ENCODE results near the gene UBE2R2. TPM values are rescaled to one million over a fixed set of nuclear protein-coding genes. Genes with fewer than 3 reads are reported as not detected.

Gene UBE2R2
- total RNA-seq, 3 donors from 2014 or later = 21.2 to 35.0 (median 22.6) TPM

DNA sequence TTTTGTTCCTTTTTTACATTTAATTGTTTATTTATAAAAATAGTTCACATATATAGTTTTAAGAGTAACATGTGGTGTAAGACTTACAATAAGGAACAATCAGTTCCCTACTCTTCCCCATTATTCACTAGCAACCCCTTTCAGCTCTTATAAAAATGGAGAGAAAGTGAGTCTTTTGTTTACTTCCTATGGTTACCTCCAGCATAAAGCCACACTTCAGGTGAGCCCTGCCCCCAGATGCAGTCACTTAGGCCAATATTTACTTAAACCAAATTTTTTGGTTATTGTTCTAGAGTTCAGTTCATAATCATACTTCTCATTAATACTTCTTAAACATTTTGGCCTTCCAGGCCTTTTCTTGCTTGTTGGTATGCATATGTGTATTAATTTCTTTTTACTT, 33.7 kb downstream of the UBE2R2 start:
- H3K4me3 ChIP-seq = no peak overlapping the region
- H3K27ac ChIP-seq = peak overlapping the region; percentile 60 to 71
- intact Hi-C loops (cut with DNase I; ENCODE audit: low total_unique reads) = loop anchor here (5.0 kb wide), 1 partner anchor 33 kb away; the partner anchor contains the start of gene UBE2R2
- H3K36me3 ChIP-seq = no peaks in the 10 kb centered on the region
- H3K4me1 ChIP-seq = peaks cover 0 to 12% of the 10 kb centered on the region in 2 donors
- H3K9me3 ChIP-seq = no peaks in the 10 kb centered on the region
- DNase-seq (ENCODE audit: low spot score in 2 of 2) = peak in 1 of 2 donors; percentile 18
- H3K27me3 ChIP-seq = no peaks in the 10 kb centered on the region
- TF ChIP-seq, protein P1, sequence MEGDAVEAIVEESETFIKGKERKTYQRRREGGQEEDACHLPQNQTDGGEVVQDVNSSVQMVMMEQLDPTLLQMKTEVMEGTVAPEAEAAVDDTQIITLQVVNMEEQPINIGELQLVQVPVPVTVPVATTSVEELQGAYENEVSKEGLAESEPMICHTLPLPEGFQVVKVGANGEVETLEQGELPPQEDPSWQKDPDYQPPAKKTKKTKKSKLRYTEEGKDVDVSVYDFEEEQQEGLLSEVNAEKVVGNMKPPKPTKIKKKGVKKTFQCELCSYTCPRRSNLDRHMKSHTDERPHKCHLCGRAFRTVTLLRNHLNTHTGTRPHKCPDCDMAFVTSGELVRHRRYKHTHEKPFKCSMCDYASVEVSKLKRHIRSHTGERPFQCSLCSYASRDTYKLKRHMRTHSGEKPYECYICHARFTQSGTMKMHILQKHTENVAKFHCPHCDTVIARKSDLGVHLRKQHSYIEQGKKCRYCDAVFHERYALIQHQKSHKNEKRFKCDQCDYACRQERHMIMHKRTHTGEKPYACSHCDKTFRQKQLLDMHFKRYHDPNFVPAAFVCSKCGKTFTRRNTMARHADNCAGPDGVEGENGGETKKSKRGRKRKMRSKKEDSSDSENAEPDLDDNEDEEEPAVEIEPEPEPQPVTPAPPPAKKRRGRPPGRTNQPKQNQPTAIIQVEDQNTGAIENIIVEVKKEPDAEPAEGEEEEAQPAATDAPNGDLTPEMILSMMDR (IDR thresholded peaks at IDR 0.05) = no peak
- TF ChIP-seq POLR2AphosphoS5 (IDR thresholded peaks at IDR 0.05) (no peak), POLR2A (IDR thresholded peaks at IDR 0.05) (no peak)

DNA sequence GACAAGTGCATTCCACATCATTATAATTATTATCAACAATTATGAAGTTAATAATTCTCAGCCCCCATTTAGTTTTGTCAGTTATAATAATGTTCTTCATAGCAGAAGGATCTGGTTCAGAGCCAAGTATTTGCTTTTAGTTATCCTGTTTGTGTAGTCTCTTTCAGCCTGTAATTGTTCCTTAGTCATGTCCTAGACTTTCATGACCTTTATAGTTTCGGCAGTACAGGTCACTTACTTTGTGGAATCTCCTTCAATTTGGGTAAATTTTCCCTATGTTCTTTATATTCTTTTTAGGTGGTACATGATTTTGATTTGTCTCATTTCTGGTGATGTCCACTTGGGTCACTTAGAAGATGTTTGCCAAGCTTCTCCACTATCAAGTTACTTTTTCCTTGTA, 34.3 kb downstream of the UBE2R2 start:
- H3K4me3 ChIP-seq = no peak overlapping the region
- TF ChIP-seq POLR2AphosphoS5 (IDR thresholded peaks at IDR 0.05) (no peak), POLR2A (IDR thresholded peaks at IDR 0.05) (no peak)
- TF ChIP-seq, protein P1 (IDR thresholded peaks at IDR 0.05) = no peak
- H3K4me1 ChIP-seq = peaks cover 0 to 12% of the 10 kb centered on the region in 2 donors
- H3K9me3 ChIP-seq = no peaks in the 10 kb centered on the region
- intact Hi-C loops (cut with DNase I; ENCODE audit: low total_unique reads) = loop anchor here (5.0 kb wide), 1 partner anchor 34 kb away; the partner anchor contains the start of gene UBE2R2
- no peaks in the 10 kb centered on the region for H3K36me3 ChIP-seq
- no peak for DNase-seq (ENCODE audit: low spot score in 2 of 2)
- no peaks in the 10 kb centered on the region for H3K27me3 ChIP-seq
- H3K27ac ChIP-seq = peak overlapping the region in 1 of 2 donors; percentile 60

DNA sequence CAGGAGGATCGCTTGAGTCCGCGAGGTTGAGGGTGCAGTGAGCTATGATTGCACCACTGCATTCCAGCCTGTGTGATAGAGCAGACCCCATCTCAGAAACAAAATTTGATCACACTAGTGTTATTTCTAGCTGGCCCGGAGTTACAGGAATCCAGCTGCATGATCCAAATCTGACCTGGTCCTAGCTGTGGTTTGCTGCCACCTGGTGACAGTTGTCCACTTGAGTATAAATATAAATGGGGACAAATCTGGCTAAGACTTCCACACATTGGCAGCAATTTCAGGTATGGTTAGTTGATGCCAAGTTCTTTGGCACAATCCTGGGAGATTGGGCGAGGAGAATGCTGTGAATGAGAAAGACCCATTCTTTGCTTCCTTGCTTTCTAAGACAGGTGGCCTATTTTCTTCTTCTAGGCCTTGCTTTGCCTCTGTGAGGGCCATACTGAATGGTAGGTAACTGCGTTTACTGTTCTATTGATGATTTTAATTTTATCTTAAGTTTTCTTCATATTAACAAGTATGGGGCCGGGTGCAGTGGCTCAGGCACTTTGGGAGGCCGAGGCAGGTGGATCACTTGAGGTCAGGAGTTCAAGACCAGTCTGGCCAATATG, 35.4 kb downstream of the UBE2R2 start:
- Histone ChIP-seq H3K36me3 (no peaks in the 10 kb centered on the region), H3K27me3 (no peaks in the 10 kb centered on the region), H3K4me1 (peaks cover 0 to 12% of the 10 kb centered on the region in 2 donors), H3K4me3 (no peak overlapping the region), H3K27ac (peak overlapping the region; percentile 14 to 60), H3K9me3 (no peaks in the 10 kb centered on the region)
- peak; percentile 66 to 82 for DNase-seq (ENCODE audit: low spot score in 2 of 2)
- intact Hi-C loops (cut with DNase I; ENCODE audit: low total_unique reads) = loop anchor here (5.0 kb wide), 1 partner anchor 35 kb away; the partner anchor contains the start of gene UBE2R2
- TF ChIP-seq POLR2A (IDR thresholded peaks at IDR 0.05) = no peak
- TF ChIP-seq, protein P1 (IDR thresholded peaks at IDR 0.05) = peak; percentile 52 to 71 (median 70)

DNA sequence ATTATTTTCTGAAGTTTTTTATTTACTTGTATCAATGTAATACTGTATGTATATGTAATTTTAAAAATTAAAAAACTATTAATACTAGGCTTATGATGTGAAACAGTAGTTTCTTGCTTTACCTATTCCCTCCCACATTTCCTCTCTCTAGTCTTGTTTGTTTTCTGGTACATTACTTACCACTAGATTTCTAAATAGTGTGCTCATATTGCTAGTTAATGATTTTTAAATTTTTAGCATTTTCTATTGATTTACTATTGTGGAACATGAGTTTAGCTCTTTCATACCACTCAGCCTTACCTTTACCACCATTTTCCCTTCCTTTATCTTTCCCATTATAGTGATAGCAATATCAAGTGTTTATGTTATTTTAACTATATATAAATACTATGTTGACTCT, 39.3 kb downstream of the UBE2R2 start:
- no peak overlapping the region for H3K4me3 ChIP-seq
- TF ChIP-seq, protein P1 (IDR thresholded peaks at IDR 0.05) = no peak
- TF ChIP-seq POLR2AphosphoS5 (IDR thresholded peaks at IDR 0.05) (no peak), POLR2A (IDR thresholded peaks at IDR 0.05) (no peak)
- intact Hi-C loops (cut with DNase I; ENCODE audit: low total_unique reads) = no loop called here
- no peaks in the 10 kb centered on the region for H3K9me3 ChIP-seq
- no peaks in the 10 kb centered on the region for H3K27me3 ChIP-seq
- peaks cover 0 to 11% of the 10 kb centered on the region in 2 donors for H3K4me1 ChIP-seq
- no peaks in the 10 kb centered on the region for H3K36me3 ChIP-seq
- no peak for DNase-seq (ENCODE audit: low spot score in 2 of 2)
- H3K27ac ChIP-seq = no peak overlapping the region

DNA sequence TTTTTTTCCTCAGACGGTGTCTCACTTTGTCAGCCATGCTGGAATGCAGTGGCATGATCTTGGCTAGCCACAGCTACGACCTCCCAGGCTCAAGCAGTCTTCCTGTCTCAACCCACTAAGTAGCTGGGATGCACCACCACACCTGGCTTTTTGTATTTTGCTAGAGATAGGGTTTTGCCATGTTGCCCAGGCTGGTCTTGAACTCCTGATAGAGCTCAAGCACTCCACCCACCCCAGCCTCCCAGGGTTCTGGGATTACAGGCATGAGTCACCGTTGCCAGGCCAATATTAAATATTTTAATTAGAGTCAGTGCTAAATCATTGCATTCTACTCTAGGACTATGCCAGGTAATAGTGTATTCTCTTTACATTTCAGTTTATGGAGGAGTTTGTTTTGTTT, 41.5 kb downstream of the UBE2R2 start:
- DNase-seq (ENCODE audit: low spot score in 2 of 2) = no peak
- Histone ChIP-seq H3K27me3 (no peaks in the 10 kb centered on the region), H3K9me3 (no peaks in the 10 kb centered on the region), H3K4me3 (no peak overlapping the region), H3K36me3 (no peaks in the 10 kb centered on the region), H3K4me1 (no peaks in the 10 kb centered on the region), H3K27ac (no peak overlapping the region)
- no peak for TF ChIP-seq POLR2AphosphoS5 (IDR thresholded peaks at IDR 0.05)
- TF ChIP-seq POLR2A (IDR thresholded peaks at IDR 0.05) = no peak
- TF ChIP-seq, protein P1 (IDR thresholded peaks at IDR 0.05) = no peak
- intact Hi-C loops (cut with DNase I; ENCODE audit: low total_unique reads) = no loop called here

All from breast epithelium (tissue), 4 donors.